HepG2 (cell line): Measurements from ENCODE around the gene CDC42EP5. TPM values are rescaled to one million over a fixed set of nuclear protein-coding genes. Genes with fewer than 3 reads are reported as not detected.
A peak's percentile ranks its signal among the peaks of the same experiment; 100 is the strongest.

Experiments used
- DZIP1 ChIP-seq: sonication (generic); formaldehyde crosslinking; IDR thresholded peaks from 2 replicates; pipeline ENCODE4 v1.5.0; 2020; ENCODE audit warnings: mild to moderate bottlenecking, missing genetic modification reagents
- GTF3A ChIP-seq: sonication (generic); formaldehyde crosslinking; conservative IDR thresholded peaks from 2 replicates; pipeline ENCODE4 v1.4.0; 2020; ENCODE audit warnings: mild to moderate bottlenecking, missing genetic modification reagents
- PTBP1 ChIP-seq: fragments of 200-400 bp; formaldehyde crosslinking; IDR thresholded peaks from 2 replicates; pipeline ENCODE4 v1.6.1; 2018; ENCODE audit warnings: low read length, low read depth; ENCODE audit not compliant: poor library complexity, severe bottlenecking
- RBM39 ChIP-seq: fragments of 200-400 bp; formaldehyde crosslinking; IDR thresholded peaks from one replicate; pipeline ENCODE4 v1.6.1; 2018; ENCODE audit warnings: antibody characterized with exemption, mild to moderate bottlenecking, low read depth, low read length; ENCODE audit not compliant: poor library complexity, severe bottlenecking
- RNF219 ChIP-seq: sonication (generic); formaldehyde crosslinking; IDR thresholded peaks from 2 replicates; pipeline ENCODE4 v1.5.0; 2020; ENCODE audit warnings: mild to moderate bottlenecking, missing genetic modification reagents
- TFDP1 ChIP-seq: IDR thresholded peaks from 2 replicates; pipeline ENCODE4 v1.6.1; 2016; ENCODE audit warnings: missing compliant biosample characterization, missing genetic modification reagents, borderline replicate concordance
- ZHX2 ChIP-seq, 2 experiments: sonication (generic) in 1 of 2; formaldehyde crosslinking in 1 of 2; IDR thresholded peaks; 2 replicates each; pipeline versions ENCODE4 v1.6.1 to v1.9.0; 2014 to 2022; ENCODE audit warnings: antibody characterized with exemption in 1 of 2, borderline replicate concordance in 1 of 2, inconsistent platforms in 1 of 2, low read depth in 1 of 2, missing genetic modification reagents in 1 of 2
- ZNF276 ChIP-seq: sonication (generic); formaldehyde crosslinking; IDR thresholded peaks from 2 replicates; pipeline ENCODE4 v1.4.0; 2020; ENCODE audit warnings: mild to moderate bottlenecking, low read depth, missing genetic modification reagents
- ZXDC ChIP-seq: sonication (generic); formaldehyde crosslinking; IDR thresholded peaks from 2 replicates; pipeline ENCODE4 v1.5.0; 2020; ENCODE audit warnings: mild to moderate bottlenecking, missing genetic modification reagents
- polyA plus RNA-seq, 8 experiments: library from polyadenylated mRNA; depleted of rRNA in 3 of 8; stranded (reverse) in 7 of 8; unstranded in 1 of 8; fragments of >200 nt; fragmentation: Illumina TruSeq in 4 of 8; extraction: Trizol in 4 of 8; gene quantifications; 2 replicates each; pipeline versions ENCODE4 v1.2.1 to v1.2.3, GENCODE V29; 2011 to 2016; ENCODE audit warnings: low read depth in 4 of 8, missing spikeins in 1 of 8, mixed read lengths in 1 of 8; ENCODE audit not compliant: insufficient read depth in 1 of 8
- total RNA-seq, 5 experiments: library from RNA; depleted of rRNA; stranded (reverse); fragments of >200 nt; fragmentation: Illumina TruSeq; extraction: Trizol; gene quantifications; 2 replicates each; pipeline ENCODE4 v1.2.3, GENCODE V29; 2016; ENCODE audit warnings: low read depth in 1 of 5

The CDC42EP5 gene
- total and polyA plus RNA-seq, 2 of the 13 experiments (the other 11 are each of a cell fraction or from before 2014, with no cell fraction given) = 0.41 to 1.6 TPM

GRCh38 chr19:54448040-54448773 is 24.9 kb downstream of the CDC42EP5 start (continued):
- TF ChIP-seq DZIP1 (CRISPR knock-in tag) = no peak
- TF ChIP-seq RNF219 = no peak
- TF ChIP-seq ZNF276 = no peak
- no peak for TF ChIP-seq ZHX2 (IDR thresholded peaks at IDR 0.05; ENCODE audit: low read depth)
- TF ChIP-seq ZHX2 (CRISPR knock-in tag; IDR thresholded peaks at IDR 0.05; ENCODE audit: borderline replicate concordance) = no peak
- peak; percentile 47; the same call in 1 of the 2 replicates for TF ChIP-seq TFDP1 (CRISPR knock-in tag)
- no peak for TF ChIP-seq RBM39
- TF ChIP-seq PTBP1 = no peak
- TF ChIP-seq ZXDC (CRISPR knock-in tag) = peak; percentile 43; the same call in 1 of the 2 replicates
- TF ChIP-seq GTF3A (CRISPR knock-in tag) = no peak
